HG02884 (cell line): ENCODE measurements around the gene EIF5.
A peak's percentile ranks its signal among the peaks of the same experiment; 100 is the strongest.

Source experiments
- ATAC-seq: cut with Tn5 transposase; IDR thresholded peaks from one replicate; pipeline ENCODE4 v1.9.1; 2021; ENCODE audit warnings: mild to moderate bottlenecking, moderate library complexity; ENCODE audit not compliant: unreplicated experiment

Gene EIF5

DNA sequence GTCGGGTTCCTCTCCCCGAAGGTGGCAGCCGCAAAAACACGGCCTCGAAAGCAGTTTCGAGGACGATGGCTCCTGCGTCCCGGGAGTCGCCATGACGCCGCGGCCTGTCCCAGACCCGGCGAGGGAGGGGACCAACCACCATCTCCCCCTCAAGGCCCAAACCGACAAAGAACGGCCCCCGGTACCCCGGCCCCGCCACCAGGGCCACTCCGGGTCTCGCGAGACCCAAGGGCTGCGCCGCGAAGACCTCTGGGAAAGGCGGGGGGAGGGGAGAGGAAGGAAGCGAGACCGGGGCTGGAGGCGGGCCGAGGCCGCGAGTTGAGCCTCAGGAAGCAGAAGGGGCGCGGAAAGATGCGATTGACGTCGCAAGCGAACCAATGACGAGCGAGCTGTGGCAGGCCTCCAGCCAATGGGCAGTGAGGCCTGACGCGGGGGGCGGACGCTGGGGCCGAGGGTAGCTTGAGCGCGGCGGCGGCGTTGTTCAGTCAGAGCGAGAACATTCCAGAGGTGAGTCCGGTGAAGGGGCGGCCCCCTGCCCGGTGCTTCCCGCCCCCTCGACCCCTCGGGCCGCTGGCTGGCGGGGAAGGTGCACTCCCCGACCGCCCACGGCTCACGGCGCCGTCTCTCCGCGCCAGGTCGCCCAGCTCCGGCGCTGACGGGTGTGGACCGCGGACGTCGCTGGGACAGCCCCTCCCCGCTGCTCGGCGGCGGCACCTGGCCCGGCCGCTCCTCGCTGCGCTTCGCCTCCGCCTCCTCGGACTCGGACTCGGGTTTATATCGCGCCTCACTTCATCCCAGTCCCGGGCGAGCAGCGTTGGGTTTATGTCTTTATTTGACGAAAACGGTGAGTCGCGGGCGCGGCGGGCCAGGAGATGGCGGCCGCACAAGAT lies at the start of gene EIF5:
Gene EIF5, plus strand, starts transcription at position 484 of the 890 bp plus-strand sequence. CDS start 1,624 bp downstream, outside the sequence.
- peak; percentile 83 for ATAC-seq

DNA sequence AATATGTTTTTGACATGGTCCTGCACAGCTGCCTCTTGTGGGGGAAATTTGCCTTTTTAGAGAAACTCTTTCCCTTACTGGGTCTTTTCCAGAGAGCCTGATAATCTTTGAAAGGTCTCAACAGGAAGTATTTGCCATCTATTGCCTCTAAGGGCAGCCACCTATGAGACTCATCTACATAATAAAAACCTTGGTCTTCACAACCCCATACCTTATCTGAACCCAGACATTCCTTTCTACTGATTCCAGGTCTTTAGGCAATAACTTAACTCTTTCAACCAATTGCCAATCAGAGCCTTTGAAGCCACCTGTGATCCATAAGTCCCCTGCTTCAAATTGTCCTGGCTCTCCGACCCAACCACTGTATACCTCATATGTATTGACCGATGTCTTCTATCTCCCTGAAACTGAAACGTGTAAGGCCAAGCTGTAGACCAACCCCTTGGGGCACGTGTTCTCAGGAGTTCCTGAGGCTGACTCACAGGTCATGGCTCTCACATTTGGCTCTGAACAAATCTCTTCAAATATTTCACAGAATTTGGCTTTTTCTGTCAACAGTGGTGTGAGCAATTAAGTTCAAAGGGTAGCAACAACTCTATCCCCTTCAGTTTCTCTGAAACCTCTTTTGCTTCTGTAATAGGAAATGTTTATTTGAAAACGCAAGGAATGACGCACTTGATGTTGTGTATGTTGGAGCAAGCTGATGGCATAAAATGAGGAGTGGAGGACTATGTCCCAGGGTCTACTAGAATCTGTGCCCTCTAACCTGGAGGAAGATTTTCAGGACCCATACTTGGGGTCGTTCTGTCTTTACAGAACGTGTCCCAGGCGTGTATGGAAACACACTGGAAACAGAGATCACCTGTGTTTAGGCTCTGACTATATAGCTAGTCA lies 49.2 kb upstream of the EIF5 start:
- no peak for ATAC-seq

DNA sequence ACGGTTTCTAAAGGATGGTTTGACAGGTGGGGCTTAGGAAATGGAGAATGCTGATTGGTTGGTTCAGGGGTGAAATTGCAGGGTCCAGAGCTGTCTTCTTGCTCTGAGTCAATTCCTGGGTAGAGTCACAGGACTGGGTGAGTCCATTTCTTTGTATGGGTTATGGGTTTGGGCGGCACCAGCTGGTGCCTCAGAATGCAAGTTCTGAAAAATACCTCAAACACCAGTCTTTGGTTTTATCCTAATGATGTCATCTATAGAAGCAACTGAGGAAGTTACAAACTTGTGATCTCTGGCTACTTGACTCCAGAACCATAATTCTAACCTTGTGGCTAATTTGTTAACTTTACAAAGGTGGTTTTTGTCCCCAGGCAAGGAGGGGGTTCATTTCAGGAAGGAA lies 47.6 kb upstream of the EIF5 start:
- no peak for ATAC-seq

DNA sequence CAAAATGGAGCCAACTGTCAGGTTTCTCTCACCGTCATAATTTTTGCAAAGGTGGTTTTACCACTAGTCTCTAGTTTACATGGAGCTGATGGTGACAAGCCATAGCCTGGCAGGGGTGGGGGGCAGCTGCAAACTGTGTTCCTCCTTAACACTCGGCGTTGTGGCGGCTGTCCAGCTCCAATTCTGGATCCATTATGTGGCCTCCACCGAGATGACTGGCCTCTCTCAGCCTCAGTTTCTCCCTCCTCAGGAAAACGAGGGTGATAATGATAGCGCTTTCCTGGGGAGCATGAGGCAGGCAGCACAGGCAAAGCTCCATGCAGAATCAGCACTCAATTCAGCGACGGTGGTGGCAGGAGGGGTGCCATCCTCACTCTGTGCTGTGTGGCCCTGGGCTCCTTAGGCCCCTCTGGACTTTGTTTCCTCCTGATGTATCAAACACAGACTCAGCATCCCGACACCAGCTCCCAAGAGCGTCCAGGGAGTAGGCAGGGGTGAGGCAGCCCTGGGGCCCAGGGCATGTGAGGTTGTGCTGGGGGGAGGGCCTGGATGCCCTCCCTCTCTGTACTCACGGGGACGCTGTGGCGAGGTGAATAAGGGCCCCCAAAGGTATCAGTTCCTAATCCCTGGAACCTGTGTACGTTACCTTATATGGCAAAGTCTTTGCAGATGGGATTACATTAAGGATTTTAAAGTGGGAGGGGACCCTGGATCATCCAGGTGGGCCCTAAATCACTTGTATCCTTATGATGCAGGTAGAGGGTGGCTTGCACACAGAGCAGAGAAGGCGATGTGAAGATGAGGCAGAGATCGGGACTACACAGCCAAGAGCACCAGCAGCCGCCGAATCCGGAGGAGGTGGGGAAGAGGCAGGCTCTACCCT lies 46.8 kb upstream of the EIF5 start:
- no peak for ATAC-seq

DNA sequence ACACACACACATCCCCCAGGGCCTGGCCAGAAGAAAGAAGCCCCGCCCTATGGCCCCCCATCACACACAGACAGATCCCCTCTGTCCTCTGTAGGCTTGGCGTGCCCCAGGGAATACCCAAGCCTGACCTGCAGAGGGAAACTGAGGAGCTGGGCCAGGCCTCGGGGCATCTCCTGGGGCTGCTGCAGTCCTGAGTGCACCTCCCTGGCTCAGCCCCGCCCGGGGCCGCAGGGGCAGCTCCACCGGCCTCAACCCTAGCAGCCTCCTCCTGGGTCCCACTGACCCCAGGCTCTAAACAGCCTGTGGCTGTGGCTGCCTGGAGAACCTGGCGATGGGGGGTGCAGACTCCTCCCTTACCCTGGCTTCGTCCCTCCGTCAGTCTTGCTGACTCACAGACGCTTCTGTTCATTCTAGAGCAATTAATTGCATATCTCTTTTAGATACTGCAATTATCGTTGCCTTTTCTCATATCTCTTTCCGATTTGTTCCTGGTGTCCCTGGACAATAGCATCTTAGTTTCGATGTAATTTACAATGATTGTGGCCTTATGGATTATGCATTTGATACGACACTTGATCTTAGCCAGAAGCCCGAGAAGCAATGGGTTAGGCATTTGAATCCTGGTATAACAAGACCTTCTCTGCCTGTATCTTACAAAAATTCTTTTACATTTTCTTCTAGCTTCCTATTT lies 45.8 kb upstream of the EIF5 start:
- ATAC-seq = no peak

DNA sequence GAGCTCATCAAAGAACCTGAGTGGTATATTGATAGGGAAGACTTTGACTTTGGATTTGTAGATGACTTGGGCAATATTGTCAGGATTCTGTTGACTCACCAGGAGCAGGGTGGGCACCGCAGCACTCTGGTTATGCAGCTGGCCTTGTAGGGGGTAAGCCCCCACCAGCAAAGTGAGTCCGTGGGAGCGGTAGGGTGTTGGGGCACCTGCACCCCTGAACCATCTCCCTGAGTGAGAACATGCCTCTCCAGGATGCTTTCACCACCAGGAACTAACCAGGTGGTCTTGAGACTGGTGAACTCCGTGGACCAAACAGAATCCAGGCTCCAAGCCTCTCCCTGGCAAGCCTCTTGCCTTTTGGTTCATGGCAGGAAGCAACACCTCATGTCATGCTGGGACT lies 44.0 kb upstream of the EIF5 start:
- no peak for ATAC-seq

DNA sequence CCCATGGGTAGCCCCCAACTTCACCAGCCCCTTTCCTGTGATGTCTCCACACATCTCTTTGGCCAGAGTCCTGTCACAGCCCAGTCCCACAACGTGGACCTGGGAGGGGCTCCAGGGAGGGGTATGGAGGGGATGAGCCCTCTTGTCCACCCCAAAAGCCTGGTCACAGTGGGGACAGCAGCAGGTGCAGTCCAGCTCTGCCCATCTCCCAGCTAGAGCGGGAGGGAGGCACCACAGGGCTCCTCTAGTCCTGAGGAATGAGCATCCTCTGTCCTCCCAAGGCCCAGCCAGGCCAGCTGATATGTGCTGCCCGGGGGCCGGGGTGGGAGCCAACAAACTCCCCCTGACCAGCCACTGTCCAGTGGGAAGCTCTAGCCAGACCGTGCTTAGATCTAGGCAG lies 43.5 kb upstream of the EIF5 start:
- ATAC-seq = no peak

DNA sequence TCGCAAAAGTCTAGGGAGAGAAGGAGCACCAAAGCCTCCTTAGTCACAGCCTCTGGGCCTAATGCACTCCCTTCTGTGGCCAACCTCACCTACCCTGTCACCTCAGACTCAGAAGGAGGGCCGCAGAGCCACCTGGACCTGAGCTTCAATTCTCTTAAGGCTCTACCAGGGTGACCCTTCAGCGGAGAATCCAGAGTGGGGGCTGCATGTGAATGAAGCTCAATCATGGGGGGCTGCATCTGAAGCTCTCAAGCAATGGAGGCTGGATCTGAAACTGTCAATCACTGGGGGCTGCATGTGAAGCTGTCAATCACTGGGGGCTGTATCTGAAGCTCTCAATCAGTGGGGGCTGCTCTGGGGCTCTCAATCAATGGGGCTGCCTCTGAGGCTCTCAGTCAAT lies 43.1 kb upstream of the EIF5 start:
- ATAC-seq = no peak

DNA sequence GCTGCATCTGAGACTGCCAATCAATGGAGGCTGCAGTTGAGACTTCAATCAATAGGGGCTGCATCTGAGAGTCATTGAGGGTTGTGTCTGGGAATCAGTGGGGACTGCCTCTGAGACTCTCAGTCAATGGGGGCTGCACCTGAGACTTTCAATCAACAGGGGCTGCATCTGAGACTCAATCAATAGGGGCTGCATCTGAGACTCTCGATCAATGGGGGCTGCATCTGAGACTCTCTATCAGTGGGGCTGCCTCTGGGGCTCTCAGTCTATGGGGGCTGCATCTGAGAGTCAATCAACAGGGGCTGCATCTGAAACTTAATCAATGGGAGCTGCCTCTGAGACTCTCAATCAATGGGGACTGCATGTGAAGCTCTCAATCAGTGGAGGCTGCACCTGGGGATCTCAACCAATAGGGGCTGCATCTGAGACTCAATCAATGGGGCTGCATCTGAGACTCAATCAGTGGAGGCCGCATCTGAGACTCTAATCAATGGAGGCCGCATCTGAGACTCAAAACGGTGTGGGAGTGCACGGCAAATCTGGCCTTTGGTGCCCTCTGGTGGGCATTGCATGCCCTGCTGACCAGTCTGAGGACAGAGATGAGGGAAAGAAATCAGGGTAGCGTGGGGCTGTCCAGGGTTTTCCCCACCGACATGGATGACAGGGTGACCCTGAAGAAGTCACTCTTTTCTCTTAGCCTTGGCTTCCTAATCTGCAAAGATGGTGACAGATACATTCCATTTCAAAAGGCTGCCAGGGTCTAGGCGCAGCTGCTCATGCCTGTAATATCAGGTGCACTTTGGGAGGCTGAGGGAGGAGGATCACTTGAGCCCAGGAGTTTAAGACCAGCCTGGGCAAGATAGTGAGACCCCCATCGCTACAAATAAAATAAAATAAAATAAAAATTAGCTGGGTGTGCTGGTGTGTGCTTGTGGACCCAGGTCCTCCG lies 41.3 kb upstream of the EIF5 start:
- ATAC-seq = no peak

DNA sequence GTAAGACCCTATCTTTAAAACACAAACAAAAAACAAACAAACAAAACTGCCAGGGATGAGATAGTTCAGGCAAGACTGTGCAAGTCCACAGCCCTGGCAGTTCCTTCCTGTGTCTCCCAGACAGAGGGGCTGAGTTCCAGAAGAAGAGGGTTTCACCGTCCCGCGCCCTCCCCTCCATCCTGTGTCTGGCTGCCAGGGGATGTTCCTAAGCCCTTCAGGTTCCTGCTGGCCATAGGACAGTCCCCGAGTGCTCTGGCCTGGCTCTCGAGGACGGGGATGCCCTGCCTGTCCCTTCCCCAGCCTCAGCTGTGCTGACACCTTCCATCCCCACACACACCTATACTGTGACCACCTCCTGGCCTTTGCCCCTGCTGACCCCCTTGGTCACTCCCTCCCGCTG lies 40.6 kb upstream of the EIF5 start:
- no peak for ATAC-seq

DNA sequence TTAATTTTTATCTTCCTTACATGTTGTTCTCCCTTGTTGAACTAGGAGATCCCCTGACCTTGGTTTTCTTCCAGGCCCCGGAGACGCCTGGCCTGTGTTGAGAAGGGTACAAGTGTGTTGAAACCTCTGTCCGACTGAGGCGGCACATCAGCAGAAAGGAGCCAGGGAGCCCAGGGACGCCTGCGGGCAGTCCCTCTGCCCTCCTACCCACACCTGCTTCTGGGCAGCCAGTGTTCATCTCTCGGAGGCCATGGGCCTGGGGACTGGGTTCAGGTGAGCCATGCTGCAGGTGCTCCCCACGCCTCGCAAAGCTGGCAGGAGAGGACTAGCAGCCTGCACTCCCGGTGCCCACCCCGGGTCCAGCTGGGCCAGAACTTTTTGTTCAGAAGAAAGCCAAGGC lies 39.9 kb upstream of the EIF5 start:
- ATAC-seq = no peak

DNA sequence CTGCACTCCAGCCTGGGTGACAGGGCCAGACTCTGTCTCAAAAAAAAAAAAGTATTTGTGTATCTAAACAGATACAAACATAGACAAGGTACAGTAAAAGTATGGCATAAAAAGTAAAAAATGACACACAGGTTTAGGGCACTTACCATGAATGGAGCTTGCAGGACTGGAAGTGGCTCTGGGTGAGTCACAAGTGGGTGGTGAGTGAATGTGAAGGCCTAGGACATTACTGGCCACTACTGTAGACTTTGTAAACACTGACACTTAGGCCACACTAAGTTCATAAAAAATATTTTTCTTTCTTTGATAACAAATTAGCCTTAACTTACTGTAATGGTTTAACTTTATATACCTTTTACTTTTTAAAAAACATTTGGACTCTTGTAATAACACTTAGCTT lies 38.0 kb upstream of the EIF5 start:
- no peak for ATAC-seq

DNA sequence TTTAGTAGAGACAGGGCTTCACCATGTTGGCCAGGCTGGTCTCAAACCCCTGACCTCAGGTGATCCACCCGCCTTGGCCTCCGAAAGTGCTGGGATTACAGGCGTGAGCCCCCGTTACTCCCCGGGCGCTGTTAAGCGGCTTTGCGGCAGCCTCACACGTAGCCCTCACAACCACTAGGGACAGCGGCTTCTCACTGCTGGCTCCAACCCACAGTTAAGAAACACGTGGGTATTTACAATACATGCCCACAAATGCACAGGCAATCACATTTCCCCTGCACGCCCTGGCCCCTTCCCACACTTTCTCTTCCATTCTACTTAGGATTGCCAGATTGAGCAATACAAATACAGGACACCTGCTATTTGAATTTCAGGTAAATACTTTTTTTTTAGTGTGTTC lies 37.0 kb upstream of the EIF5 start:
- ATAC-seq = no peak

DNA sequence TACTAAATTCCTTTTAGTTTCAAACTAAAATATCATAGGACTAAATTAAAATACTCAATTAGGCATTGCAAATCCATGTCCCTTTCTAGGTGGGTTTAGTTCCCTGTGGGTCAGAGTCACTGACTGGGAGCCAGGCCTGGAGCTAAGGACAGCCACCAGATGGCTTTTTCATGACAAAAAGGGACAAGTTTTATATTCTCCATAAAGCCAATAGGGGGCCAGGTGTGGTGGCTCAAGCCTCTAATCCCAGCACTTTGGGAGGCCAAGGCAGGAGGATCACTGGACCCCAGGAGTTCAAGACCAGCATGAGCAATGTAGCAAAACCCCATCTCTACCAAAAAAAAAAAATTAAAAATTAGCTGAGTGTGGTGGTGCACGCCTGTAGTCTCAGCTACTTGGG lies 35.4 kb upstream of the EIF5 start:
- ATAC-seq = no peak

DNA sequence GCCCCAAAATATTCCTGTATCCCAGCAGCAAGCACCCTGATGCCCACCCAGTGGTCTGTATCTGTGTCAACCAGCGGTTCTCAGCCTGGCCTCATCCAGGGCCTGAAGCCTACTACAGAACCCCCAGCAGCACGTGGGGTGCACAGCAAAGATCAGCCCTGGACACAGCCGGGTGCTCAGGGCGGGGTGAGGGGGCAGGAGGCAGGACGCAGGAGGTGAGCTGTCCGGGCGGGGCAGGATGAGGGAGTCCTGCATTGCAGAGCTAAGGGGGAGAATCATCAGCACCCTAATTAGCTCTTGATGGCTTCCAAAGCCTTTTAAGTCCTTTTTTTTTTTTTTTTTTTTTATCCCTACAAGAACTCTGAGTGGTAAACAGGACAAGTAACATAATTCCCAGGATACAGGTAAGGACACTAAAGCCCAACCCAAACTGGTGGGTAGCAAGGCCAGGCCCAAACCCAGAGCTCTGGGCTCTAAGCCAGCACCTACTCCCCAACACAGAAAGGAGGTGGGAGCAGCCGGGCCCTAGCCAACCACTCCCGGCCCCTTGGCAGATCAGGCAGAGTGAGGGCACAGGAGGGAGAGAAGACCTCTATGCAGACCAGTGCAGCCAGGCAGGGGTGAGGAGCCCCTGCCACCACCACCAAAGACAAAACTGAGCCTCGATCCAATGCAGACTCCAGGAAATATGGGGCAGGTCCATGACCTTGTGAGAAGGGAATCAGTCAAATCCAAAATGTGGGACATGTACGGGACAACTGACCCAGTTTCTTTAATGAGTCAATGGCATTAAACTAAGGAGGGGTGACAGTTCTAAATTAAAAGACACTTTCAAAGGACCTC lies 32.3 kb upstream of the EIF5 start:
- ATAC-seq = no peak

DNA sequence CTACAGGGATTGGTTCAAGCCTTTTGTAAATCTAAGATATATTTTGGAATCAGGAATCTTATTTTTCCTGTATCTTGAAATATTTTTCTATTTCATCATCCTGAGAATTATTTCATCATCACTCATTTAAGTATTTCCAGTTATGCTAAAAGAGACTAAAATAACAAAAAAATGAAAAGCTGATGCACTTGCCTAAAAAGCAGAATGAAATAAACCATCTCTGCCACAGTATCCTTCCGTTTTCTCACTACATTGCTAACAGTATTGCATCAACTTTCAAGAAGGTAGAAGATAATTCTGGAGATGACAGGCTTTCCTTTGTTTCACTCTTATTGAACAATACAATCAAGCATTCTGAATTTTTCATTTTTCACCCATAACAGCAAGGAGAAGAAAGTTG lies 31.1 kb upstream of the EIF5 start:
- no peak for ATAC-seq

DNA sequence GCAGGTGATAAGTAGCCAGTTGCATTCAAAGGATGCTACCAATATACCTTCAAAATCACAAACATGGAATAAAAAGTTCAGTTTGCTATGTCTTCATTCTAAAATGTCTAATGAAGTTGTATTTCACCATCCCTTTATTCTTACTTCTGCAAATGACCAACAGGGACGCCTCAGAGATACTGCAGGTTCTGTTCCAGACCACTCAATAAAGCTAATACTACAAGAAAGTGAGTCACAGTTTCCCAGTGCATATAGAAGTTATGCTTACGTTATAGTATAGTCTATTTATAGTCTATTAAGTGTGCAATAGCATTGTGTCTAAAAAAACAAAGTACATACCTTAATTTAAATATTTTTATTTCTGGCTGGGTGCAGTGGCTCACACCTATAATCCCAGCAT lies 29.3 kb upstream of the EIF5 start:
- no peak for ATAC-seq
